ENCODE measurements around the gene ENTPD7.

The ENTPD7 gene

DNA sequence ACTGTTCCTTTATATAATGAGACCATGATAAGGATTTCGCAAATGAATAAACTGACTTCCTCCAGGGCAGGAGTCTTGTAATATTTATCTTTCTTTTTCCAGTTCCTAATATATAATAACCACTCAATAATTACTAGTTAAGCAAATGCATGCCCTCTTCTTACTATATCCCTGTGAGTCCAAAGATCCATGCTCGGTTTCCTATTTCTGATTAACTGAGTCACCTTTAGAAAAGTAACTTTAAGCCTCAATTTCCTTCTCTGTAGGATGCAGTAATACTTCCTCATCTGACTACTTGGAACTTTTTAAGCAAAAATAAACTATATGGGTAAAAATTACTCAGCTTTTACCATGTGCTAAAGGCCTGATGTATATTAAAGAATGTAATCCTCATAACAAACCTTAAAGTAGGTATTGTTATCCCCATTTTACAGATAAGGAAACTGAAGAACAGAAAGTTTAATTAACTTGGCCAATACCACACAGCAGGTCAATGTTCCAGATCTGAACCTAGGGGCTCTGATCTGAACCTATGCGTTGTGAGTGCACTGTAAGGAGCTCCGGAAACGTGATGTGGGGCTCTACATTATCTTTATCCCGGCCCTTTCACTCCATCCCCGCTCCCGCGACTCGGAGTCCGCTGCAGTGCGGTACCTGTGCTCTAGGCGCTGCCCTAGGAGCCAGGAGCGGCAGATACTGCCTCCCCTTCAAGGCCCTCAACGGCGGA, 72.2 kb downstream of the ENTPD7 start (continued):
- TF ChIP-seq, protein P1, sequence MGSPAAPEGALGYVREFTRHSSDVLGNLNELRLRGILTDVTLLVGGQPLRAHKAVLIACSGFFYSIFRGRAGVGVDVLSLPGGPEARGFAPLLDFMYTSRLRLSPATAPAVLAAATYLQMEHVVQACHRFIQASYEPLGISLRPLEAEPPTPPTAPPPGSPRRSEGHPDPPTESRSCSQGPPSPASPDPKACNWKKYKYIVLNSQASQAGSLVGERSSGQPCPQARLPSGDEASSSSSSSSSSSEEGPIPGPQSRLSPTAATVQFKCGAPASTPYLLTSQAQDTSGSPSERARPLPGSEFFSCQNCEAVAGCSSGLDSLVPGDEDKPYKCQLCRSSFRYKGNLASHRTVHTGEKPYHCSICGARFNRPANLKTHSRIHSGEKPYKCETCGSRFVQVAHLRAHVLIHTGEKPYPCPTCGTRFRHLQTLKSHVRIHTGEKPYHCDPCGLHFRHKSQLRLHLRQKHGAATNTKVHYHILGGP (tag by site-specific recombination; IDR thresholded peaks at IDR 0.05) = no peak
- no peak for TF ChIP-seq ZNF350 (tag by site-specific recombination; IDR thresholded peaks at IDR 0.05)

DNA sequence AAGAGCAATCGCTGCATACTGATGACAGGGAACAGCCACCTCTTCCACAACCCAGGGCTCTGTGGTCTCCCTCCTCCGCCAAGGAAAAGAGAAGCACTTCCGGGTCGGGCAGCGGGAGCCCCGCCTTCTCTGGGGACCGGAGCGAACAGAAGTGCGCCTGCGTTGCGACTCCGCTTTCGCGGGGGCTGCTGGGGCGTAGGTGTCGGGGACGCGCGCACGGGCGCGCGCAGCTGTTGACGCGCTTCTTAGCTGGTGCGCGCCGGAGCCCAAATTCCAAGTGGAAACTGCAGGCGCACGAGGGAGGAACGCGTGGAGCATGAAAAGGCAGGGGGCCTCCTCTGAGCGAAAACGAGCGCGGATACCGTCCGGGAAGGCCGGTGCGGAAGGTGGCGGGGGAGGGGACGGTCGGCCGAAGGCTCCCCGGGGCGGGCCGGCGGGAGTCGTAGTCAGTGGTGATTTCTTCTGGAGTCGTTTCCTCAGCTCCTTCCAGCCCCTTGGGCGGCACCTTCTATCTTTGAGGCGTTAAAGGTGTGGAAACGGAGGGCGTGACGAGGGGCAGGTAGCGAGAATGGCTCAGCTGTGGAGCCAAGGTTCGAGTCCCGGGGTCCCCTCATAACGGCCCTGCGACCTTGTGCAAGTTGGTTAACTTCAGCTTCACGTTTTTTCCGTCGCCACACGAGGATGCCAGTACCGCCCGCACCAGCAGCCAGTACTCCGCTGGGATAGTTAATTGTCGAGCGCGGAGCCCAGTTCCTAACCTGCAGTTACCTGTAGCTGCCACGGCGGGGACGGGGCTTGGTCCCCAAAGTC, 72.9 kb downstream of the ENTPD7 start, which contains the start of the genes COX15 and CUTC:
COX15 (minus strand) TSS at position 95 of the 810 bp plus-strand sequence; CDS start at position 17, 78 bp downstream.
CUTC (plus strand) TSS at position 202 of the 810 bp plus-strand sequence; CDS start at position 317, 115 bp downstream.
- Histone ChIP-seq H3K9me3 (ENCODE audit: control insufficient read depth, insufficient read depth, low read depth, low read length) (no peaks in the 10 kb centered on the region), H3K36me3 (ENCODE audit: control insufficient read depth in 2 of 2, insufficient read depth in 1 of 2, low read length in 2 of 2) (peaks cover 19 to 42% of the 10 kb centered on the region in 2 experiments), H3K27ac (ENCODE audit: extremely low read depth, low read depth, low read length) (peak within 1 kb of the TSS; percentile 61), H3K4me3 (ENCODE audit: low read depth, low read length) (peak within 1 kb of the TSS; percentile 99), H3K4me1 (ENCODE audit: control insufficient read depth, insufficient read depth, low read length) (no peaks in the 10 kb centered on the region)
- CTCF ChIA-PET = interaction anchor here (0.6 to 1.9 kb wide), 13 partner anchors 9 to 329 kb away, joined by 3 to 9 read pairs (median 4); partner anchors contain the start of genes DNMBP and ENTPD7
- POLR2A ChIA-PET = interaction anchor here (0.9 to 2.7 kb wide), 15 partner anchors 8 to 302 kb away, joined by 3 to 13 read pairs (median 3); partner anchors contain the start of genes ENTPD7, GOT1 and SLC25A28
- TF ChIP-seq, protein P2, sequence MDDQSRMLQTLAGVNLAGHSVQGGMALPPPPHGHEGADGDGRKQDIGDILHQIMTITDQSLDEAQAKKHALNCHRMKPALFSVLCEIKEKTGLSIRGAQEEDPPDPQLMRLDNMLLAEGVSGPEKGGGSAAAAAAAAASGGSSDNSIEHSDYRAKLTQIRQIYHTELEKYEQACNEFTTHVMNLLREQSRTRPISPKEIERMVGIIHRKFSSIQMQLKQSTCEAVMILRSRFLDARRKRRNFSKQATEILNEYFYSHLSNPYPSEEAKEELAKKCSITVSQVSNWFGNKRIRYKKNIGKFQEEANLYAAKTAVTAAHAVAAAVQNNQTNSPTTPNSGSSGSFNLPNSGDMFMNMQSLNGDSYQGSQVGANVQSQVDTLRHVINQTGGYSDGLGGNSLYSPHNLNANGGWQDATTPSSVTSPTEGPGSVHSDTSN (CRISPR knock-in tag; IDR thresholded peaks at IDR 0.05) = peak; percentile 61; the same call in 1 of the 2 replicates
- peak; percentile 99 for TF ChIP-seq ZBTB17 (tag by site-specific recombination; IDR thresholded peaks at IDR 0.05)
- TF ChIP-seq ZNF112 (tag by site-specific recombination; IDR thresholded peaks at IDR 0.05) = no peak
- 0 out of 2 replicates have a peak, but pooled peaks have one; percentile 23 for TF ChIP-seq ZNF660 (tag by site-specific recombination; IDR thresholded peaks at IDR 0.05)
- TF ChIP-seq ZBTB21 (tag by site-specific recombination; IDR thresholded peaks at IDR 0.05) = no peak
- no peak for TF ChIP-seq ZNF404 (tag by site-specific recombination; IDR thresholded peaks at IDR 0.05)
- TF ChIP-seq ZNF10 (tag by site-specific recombination; IDR thresholded peaks at IDR 0.05) = no peak
- TF ChIP-seq PRDM1 (tag by site-specific recombination; IDR thresholded peaks at IDR 0.05) = no peak
- TF ChIP-seq, protein P3, sequence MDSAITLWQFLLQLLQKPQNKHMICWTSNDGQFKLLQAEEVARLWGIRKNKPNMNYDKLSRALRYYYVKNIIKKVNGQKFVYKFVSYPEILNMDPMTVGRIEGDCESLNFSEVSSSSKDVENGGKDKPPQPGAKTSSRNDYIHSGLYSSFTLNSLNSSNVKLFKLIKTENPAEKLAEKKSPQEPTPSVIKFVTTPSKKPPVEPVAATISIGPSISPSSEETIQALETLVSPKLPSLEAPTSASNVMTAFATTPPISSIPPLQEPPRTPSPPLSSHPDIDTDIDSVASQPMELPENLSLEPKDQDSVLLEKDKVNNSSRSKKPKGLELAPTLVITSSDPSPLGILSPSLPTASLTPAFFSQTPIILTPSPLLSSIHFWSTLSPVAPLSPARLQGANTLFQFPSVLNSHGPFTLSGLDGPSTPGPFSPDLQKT (IDR thresholded peaks at IDR 0.05; ENCODE audit: borderline replicate concordance, low read depth, low read length) = no peak
- TF ChIP-seq KLF8 (tag by site-specific recombination; IDR thresholded peaks at IDR 0.05) = peak; percentile 74; the same call in 1 of the 2 replicates
- TF ChIP-seq ZNF302 (tag by site-specific recombination; IDR thresholded peaks at IDR 0.05; ENCODE audit: low read depth) = no peak
- no peak for TF ChIP-seq ZNF169 (tag by site-specific recombination; IDR thresholded peaks at IDR 0.05)
- TF ChIP-seq ZNF610 (tag by site-specific recombination; IDR thresholded peaks at IDR 0.05; ENCODE audit: borderline replicate concordance) = 0 out of 2 replicates have a peak, but pooled peaks have one; percentile 22
- TF ChIP-seq ZNF624 (tag by site-specific recombination; IDR thresholded peaks at IDR 0.05) = no peak
- TF ChIP-seq ZFP37 (tag by site-specific recombination; IDR thresholded peaks at IDR 0.05) = peak; percentile 57
- TF ChIP-seq, protein P4, sequence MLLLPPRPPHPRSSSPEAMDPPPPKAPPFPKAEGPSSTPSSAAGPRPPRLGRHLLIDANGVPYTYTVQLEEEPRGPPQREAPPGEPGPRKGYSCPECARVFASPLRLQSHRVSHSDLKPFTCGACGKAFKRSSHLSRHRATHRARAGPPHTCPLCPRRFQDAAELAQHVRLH (tag by site-specific recombination; IDR thresholded peaks at IDR 0.05) = 0 out of 2 replicates have a peak, but pooled peaks have one; percentile 5
- no peak for TF ChIP-seq ZNF114 (tag by site-specific recombination; IDR thresholded peaks at IDR 0.05)
- no peak for TF ChIP-seq GLI2 (tag by site-specific recombination; IDR thresholded peaks at IDR 0.05; ENCODE audit: borderline replicate concordance, low read depth)
- peak; percentile 90 for TF ChIP-seq FEZF1 (tag by site-specific recombination; IDR thresholded peaks at IDR 0.05)
- TF ChIP-seq ZNF140 (tag by site-specific recombination; IDR thresholded peaks at IDR 0.05) = no peak
- TF ChIP-seq, protein P5, sequence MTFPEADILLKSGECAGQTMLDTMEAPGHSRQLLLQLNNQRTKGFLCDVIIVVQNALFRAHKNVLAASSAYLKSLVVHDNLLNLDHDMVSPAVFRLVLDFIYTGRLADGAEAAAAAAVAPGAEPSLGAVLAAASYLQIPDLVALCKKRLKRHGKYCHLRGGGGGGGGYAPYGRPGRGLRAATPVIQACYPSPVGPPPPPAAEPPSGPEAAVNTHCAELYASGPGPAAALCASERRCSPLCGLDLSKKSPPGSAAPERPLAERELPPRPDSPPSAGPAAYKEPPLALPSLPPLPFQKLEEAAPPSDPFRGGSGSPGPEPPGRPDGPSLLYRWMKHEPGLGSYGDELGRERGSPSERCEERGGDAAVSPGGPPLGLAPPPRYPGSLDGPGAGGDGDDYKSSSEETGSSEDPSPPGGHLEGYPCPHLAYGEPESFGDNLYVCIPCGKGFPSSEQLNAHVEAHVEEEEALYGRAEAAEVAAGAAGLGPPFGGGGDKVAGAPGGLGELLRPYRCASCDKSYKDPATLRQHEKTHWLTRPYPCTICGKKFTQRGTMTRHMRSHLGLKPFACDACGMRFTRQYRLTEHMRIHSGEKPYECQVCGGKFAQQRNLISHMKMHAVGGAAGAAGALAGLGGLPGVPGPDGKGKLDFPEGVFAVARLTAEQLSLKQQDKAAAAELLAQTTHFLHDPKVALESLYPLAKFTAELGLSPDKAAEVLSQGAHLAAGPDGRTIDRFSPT (tag by site-specific recombination; IDR thresholded peaks at IDR 0.05) = peak; percentile 68; the same call in 1 of the 2 replicates
- TF ChIP-seq, protein P6, sequence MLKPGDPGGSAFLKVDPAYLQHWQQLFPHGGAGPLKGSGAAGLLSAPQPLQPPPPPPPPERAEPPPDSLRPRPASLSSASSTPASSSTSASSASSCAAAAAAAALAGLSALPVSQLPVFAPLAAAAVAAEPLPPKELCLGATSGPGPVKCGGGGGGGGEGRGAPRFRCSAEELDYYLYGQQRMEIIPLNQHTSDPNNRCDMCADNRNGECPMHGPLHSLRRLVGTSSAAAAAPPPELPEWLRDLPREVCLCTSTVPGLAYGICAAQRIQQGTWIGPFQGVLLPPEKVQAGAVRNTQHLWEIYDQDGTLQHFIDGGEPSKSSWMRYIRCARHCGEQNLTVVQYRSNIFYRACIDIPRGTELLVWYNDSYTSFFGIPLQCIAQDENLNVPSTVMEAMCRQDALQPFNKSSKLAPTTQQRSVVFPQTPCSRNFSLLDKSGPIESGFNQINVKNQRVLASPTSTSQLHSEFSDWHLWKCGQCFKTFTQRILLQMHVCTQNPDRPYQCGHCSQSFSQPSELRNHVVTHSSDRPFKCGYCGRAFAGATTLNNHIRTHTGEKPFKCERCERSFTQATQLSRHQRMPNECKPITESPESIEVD (tag by site-specific recombination; IDR thresholded peaks at IDR 0.05) = no peak
- TF ChIP-seq, protein P7, sequence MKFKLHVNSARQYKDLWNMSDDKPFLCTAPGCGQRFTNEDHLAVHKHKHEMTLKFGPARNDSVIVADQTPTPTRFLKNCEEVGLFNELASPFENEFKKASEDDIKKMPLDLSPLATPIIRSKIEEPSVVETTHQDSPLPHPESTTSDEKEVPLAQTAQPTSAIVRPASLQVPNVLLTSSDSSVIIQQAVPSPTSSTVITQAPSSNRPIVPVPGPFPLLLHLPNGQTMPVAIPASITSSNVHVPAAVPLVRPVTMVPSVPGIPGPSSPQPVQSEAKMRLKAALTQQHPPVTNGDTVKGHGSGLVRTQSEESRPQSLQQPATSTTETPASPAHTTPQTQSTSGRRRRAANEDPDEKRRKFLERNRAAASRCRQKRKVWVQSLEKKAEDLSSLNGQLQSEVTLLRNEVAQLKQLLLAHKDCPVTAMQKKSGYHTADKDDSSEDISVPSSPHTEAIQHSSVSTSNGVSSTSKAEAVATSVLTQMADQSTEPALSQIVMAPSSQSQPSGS (tag by site-specific recombination; IDR thresholded peaks at IDR 0.05; ENCODE audit: low read depth) = no peak

All from HEK293 (cell line).